Esophagus (tissue), 2 donors: ENCODE measurements around the gene NELFA. TPM values are rescaled to one million over a fixed set of nuclear protein-coding genes. Genes with fewer than 3 reads are reported as not detected.
"Not testable (repeated sequence)": the region's sequence is repeated elsewhere in the genome, so short reads cannot be mapped to it uniquely, and the experiment has no call there.

Experiments used
- H3K27ac ChIP-seq, 2 donors: one replicate each; pipeline ENCODE4 v1.5.1; 2013; ENCODE audit warnings: low read depth in 2 of 2, mild to moderate bottlenecking in 2 of 2, inconsistent platforms in 1 of 2, low read length in 1 of 2, moderate library complexity in 1 of 2
- H3K27me3 ChIP-seq, 2 donors: one replicate each; pipeline ENCODE4 v1.6.1; 2013; ENCODE audit warnings: low read length in 2 of 2, control low read depth in 1 of 2, mild to moderate bottlenecking in 1 of 2; ENCODE audit not compliant: insufficient read depth in 2 of 2, control insufficient read depth in 1 of 2
- H3K36me3 ChIP-seq, 2 donors: one replicate each; pipeline ENCODE4 v1.6.1; 2013; ENCODE audit warnings: low read length in 1 of 2; ENCODE audit not compliant: control insufficient read depth in 2 of 2, insufficient read depth in 2 of 2
- H3K4me1 ChIP-seq, 2 donors: one replicate each; pipeline ENCODE4 v1.6.1; 2013; ENCODE audit warnings: low read length in 1 of 2; ENCODE audit not compliant: control insufficient read depth in 2 of 2, insufficient read depth in 2 of 2
- H3K4me3 ChIP-seq, 2 donors: one replicate each; pipeline ENCODE4 v1.5.1; 2013; ENCODE audit warnings: low read length in 2 of 2, mild to moderate bottlenecking in 2 of 2, low read depth in 1 of 2, moderate library complexity in 1 of 2
- H3K9me3 ChIP-seq, 2 donors: one replicate each; pipeline ENCODE4 v1.6.1; 2013; ENCODE audit warnings: mild to moderate bottlenecking in 2 of 2, low read depth in 1 of 2, low read length in 1 of 2, moderate library complexity in 1 of 2; ENCODE audit not compliant: control insufficient read depth in 2 of 2, insufficient read depth in 1 of 2
- WGBS, 2 donors: extraction: QIAGEN DNeasy Blood & Tissue Kit; methylation state at CpG; one replicate each; pipeline ENCODE4 v1.1.7; 2013; 5-methylcytosine and 5-hydroxymethylcytosine counted together
- polyA plus RNA-seq, 2 donors: library from polyadenylated mRNA; stranded (reverse); fragments of 200-250 nt; gene quantifications; one replicate each; pipeline ENCODE4 v1.2.3, GENCODE V29; 2013
- donor health status: healthy with polysubstance abuse.
- donor health status: Bipolar disorder and iron deficiency.

Gene NELFA
- polyA plus RNA-seq, 2 donors = 27.1 to 35.4 TPM

- H3K4me3 ChIP-seq = no peak overlapping the region
- H3K36me3 ChIP-seq = peaks cover 0 to 6% of the 10 kb centered on the region in 2 donors
- H3K9me3 ChIP-seq = no peaks in the 10 kb centered on the region
- WGBS, 2 donors = 92% methylated on average over 3 of the region's 3 CpGs
- peaks cover 7% of the 10 kb centered on the region in 2 donors for H3K4me1 ChIP-seq
- no peaks in the 10 kb centered on the region for H3K27me3 ChIP-seq
- H3K27ac ChIP-seq = peak overlapping the region in 1 of 2 donors; percentile 15
These were observed 11.7 kb downstream of the NELFA start for GRCh38 chr4:1996866-1997611.

- Histone ChIP-seq H3K36me3 (peaks cover 0 to 16% of the 10 kb centered on the region in 2 donors), H3K27ac (no peak overlapping the region), H3K4me1 (peaks cover 7% of the 10 kb centered on the region in 2 donors), H3K4me3 (no peak overlapping the region), H3K27me3 (no peaks in the 10 kb centered on the region), H3K9me3 (no peaks in the 10 kb centered on the region)
- WGBS, 2 donors = 81 to 89% methylated on average over 1 of the region's 1 CpG
These were observed 13.8 kb downstream of the NELFA start for GRCh38 chr4:1994938-1995337.

DNA sequence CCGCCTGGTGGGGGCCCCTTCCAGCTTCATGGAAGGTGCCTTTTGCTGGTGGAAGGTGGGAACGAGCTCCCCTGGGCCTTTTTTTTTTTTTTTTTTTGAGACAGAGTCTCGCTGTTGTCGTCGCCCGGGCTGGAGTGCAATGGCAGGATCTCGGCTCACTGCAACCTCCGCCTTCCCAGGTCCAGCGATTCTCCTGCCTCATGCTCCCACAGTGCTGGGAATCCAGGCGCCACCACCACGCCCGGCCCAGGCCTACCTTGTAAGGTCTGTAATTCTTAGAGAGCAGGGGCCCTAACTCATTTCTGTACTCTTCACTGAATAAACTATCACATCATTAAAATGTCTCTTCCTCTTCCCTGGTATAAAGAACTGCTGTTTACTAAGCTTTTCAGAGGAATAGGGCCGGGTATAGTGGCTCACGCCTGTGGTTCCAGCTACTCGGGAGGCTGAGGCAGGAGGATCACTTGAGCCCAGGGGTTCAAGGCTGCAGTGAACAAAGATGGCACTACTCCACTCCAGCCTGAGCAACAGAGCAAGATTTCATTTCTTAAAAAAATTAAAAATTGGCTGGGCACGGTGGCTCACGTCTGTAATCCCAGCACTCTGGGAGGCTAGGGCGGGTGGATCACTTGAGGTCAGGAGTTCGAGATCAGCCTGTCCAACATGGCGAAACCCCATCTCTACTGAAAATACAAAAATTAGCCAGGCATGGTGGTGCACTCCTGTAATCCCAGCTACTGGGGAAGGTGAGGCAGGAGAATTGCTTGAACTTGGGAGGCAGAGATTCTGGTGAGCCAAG, 14.9 kb downstream of the NELFA start:
- H3K4me1 ChIP-seq, H3K27me3 ChIP-seq, H3K9me3 ChIP-seq, H3K27ac ChIP-seq, H3K4me3 ChIP-seq: not testable (repeated sequence)
- WGBS, 2 donors = 96 to 97% methylated on average over 20 of the region's 20 CpGs
- H3K36me3 ChIP-seq = peaks cover 0 to 23% of the 10 kb centered on the region in 2 donors

- Histone ChIP-seq H3K27ac (no peak overlapping the region), H3K36me3 (peaks cover 0 to 29% of the 10 kb centered on the region in 2 donors), H3K4me1 (peaks cover 7% of the 10 kb centered on the region in 2 donors), H3K27me3 (no peaks in the 10 kb centered on the region), H3K9me3 (no peaks in the 10 kb centered on the region), H3K4me3 (no peak overlapping the region)
- 89 to 93% methylated on average over 19 of the region's 19 CpGs for WGBS, 2 donors
These were observed 15.6 kb downstream of the NELFA start for GRCh38 chr4:1993169-1993516.

DNA sequence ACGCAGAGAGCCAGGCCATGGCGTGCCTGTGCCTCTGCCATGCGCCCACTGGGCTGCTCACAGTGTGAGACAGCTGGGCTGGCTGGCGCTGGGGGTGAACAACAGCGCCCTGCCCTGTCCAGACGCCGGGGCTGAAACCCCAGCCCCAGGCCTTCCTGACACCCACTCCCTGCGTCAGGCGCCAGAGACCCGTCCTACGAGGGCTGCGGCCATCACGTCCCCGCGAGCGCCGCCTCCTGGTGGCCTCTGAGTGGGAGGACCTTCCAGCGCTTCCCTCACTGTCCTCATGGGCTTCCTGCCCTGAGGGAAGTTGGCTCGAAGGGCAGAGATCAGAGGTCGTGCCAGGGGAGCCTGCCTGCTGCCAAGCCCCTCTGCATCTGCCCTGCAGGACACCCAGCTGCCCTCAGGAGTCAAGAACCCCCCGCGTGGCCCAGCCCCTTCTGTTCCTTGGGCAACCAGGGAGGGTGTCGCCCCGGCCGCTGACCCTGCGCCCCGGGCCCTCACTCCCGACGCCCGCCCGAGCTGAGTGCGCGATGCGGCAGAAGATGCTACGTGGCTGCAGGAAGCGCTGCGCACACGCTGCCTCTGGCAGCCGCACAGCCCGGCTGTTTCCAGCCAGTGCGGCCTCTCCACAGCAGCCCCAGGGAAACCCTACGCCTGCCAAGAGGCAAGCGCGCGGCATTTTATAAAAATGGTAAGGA, 16.2 kb downstream of the NELFA start:
- Histone ChIP-seq H3K4me3 (no peak overlapping the region), H3K4me1 (peaks cover 7% of the 10 kb centered on the region in 2 donors), H3K9me3 (no peaks in the 10 kb centered on the region), H3K27me3 (no peaks in the 10 kb centered on the region), H3K36me3 (peaks cover 0 to 33% of the 10 kb centered on the region in 2 donors), H3K27ac (no peak overlapping the region)
- WGBS, 2 donors = 85 to 86% methylated on average over 44 to 45 of the region's 45 CpGs

- Histone ChIP-seq H3K27me3 (no peaks in the 10 kb centered on the region), H3K4me1 (peaks cover 7% of the 10 kb centered on the region in 2 donors), H3K27ac (no peak overlapping the region), H3K4me3 (no peak overlapping the region), H3K36me3 (peaks cover 0 to 41% of the 10 kb centered on the region in 2 donors), H3K9me3 (no peaks in the 10 kb centered on the region)
- whole genome bisulfite sequencing, 2 donors = 91 to 93% methylated on average over 37 of the region's 37 CpGs
These were observed 17.0 kb downstream of the NELFA start for GRCh38 chr4:1991596-1992434.

DNA sequence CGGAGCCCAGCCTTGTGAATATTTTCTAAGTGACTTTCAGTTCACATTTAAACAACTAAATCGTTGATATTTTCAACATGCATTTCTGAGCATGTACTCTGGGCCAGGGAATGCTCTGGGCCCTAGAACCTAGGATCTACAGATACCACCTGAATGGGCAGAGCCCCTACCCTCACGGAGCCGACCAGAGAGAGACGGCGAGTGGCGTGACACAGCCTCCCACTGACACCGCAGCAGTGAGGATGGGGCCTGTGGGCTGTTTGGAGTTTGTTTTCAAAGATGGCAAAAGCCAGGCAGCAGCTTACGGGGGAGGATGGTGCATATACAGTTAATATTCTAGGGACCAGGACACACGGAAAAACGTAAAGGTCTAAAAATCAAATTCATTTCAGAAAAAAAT, 17.7 kb downstream of the NELFA start:
- 91 to 92% methylated on average over 11 of the region's 11 CpGs for WGBS, 2 donors
- Histone ChIP-seq H3K9me3 (no peaks in the 10 kb centered on the region), H3K27me3 (no peaks in the 10 kb centered on the region), H3K27ac (no peak overlapping the region), H3K4me3 (no peak overlapping the region), H3K4me1 (peaks cover 7% of the 10 kb centered on the region in 2 donors), H3K36me3 (peaks cover 0 to 47% of the 10 kb centered on the region in 2 donors)

DNA sequence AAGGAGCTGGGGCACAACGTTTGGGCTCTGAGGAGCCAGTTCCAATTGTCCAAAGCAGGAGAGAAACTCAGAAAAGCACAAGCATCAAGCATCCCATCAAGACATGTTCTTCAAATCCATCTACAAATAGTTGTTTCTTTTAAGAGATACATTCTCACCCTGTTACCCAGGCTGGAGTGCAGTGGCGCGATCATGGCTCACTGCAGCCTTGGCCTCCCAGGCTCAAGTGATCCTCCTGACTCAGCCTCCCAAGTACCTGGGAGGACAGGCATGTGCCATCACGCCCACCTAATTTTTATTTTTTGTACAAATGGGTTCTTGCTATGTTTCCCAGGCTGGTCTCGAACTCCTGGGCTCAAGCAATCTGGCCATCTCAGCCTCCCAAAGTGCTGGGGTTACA, 18.1 kb downstream of the NELFA start:
- H3K27ac ChIP-seq = no peak overlapping the region
- H3K36me3 ChIP-seq = peaks cover 0 to 51% of the 10 kb centered on the region in 2 donors
- H3K4me1 ChIP-seq = peaks cover 7% of the 10 kb centered on the region in 2 donors
- H3K27me3 ChIP-seq = no peaks in the 10 kb centered on the region
- H3K9me3 ChIP-seq = no peaks in the 10 kb centered on the region
- H3K4me3 ChIP-seq = no peak overlapping the region
- 86 to 91% methylated on average over 5 of the region's 5 CpGs for WGBS, 2 donors

- no peaks in the 10 kb centered on the region for H3K27me3 ChIP-seq
- H3K4me1 ChIP-seq = peaks cover 7% of the 10 kb centered on the region in 2 donors
- H3K4me3 ChIP-seq = no peak overlapping the region
- H3K27ac ChIP-seq = no peak overlapping the region
- H3K9me3 ChIP-seq = no peaks in the 10 kb centered on the region
- peaks cover 0 to 54% of the 10 kb centered on the region in 2 donors for H3K36me3 ChIP-seq
- 87 to 90% methylated on average over 10 of the region's 10 CpGs for WGBS, 2 donors
These were observed 18.5 kb downstream of the NELFA start for GRCh38 chr4:1990348-1990645.
